ENCODE measurements around the gene PTPRN. TPM values are rescaled to one million over a fixed set of nuclear protein-coding genes. Genes with fewer than 3 reads are reported as not detected.
"Not testable (repeated sequence)": the region's sequence is repeated elsewhere in the genome, so short reads cannot be mapped to it uniquely, and the experiment has no call there.

PTPRN gene
- total RNA-seq, 2 experiments from 2014 or later, result not detected

DNA sequence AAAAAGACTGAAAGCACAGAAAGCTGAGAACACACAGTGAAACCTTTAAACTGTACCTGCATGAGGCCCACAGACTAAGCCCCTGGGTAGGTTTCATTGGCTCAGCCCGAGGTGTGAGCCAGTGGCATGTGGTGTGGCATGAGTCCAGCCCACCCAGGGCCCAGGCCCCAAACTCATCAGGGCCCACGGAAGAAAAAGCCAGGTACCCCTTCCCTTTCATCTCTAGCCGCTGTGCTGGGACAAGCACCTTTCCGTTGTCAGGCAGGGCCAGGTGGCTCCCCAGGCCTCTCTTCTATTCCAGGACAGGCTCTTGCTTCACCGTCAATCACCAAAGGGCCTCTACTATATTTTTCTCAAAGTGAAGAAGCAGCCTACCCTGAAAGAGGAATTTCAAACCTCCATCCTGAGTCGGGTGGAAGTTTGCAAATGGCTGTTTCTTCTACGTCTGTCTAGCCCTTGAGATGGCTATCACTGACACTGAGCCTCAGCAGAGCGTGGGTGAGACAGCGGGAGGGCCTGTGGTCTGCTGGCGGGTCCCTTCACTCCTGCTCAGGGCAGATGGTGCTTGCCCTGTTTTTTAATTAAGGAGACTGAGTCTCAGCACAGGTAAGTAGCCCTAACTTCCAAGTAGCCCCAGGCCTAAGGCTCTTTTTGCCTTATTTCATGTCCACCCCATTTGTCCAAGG lies 21.5 kb downstream of the PTPRN start:
- Mint-ChIP-seq H3K27me3 (no peaks in the 10 kb centered on the region), H3K9me3 (no peaks in the 10 kb centered on the region), H3K4me3 (no peak overlapping the region), H3K27ac (peak overlapping the region; percentile 4), H3K4me1 (ENCODE audit: low read depth) (no peaks in the 10 kb centered on the region), H3K36me3 (ENCODE audit: low read depth) (peaks cover 33% of the 10 kb centered on the region)
- ChIA-PET POLR2A (no interaction called here), CTCF (interaction anchor here (1.5 kb wide), 1 partner anchor 33 kb away, joined by 3 read pairs; no protein-coding TSS in a partner anchor)
- H3K27me3 ChIP-seq (ENCODE audit: control insufficient read depth in 1 of 2, insufficient read depth in 2 of 2, low read length in 2 of 2), result no peaks in the 10 kb centered on the region
- no peak for ATAC-seq (ENCODE audit: poor library complexity)
- DNase-seq, result no peak
- intact Hi-C loops (cut with DNase I, micrococcal nuclease), result no loop called here
- TF ChIP-seq, protein P1, sequence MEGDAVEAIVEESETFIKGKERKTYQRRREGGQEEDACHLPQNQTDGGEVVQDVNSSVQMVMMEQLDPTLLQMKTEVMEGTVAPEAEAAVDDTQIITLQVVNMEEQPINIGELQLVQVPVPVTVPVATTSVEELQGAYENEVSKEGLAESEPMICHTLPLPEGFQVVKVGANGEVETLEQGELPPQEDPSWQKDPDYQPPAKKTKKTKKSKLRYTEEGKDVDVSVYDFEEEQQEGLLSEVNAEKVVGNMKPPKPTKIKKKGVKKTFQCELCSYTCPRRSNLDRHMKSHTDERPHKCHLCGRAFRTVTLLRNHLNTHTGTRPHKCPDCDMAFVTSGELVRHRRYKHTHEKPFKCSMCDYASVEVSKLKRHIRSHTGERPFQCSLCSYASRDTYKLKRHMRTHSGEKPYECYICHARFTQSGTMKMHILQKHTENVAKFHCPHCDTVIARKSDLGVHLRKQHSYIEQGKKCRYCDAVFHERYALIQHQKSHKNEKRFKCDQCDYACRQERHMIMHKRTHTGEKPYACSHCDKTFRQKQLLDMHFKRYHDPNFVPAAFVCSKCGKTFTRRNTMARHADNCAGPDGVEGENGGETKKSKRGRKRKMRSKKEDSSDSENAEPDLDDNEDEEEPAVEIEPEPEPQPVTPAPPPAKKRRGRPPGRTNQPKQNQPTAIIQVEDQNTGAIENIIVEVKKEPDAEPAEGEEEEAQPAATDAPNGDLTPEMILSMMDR (IDR thresholded peaks at IDR 0.05), result no peak
- H3K4me3 ChIP-seq (ENCODE audit: low read length), result no peak overlapping the region
- H3K4me1 ChIP-seq (ENCODE audit: insufficient read depth, low read length), result no peaks in the 10 kb centered on the region
- H3K9me3 ChIP-seq (ENCODE audit: control insufficient read depth in 1 of 2, insufficient read depth in 1 of 2, low read length in 2 of 2), result no peaks in the 10 kb centered on the region
- no peak overlapping the region for H3K27ac ChIP-seq (ENCODE audit: low read depth in 1 of 2, low read length in 2 of 2)
- H3K36me3 ChIP-seq (ENCODE audit: insufficient read depth, low read length), result peaks cover 33% of the 10 kb centered on the region

DNA sequence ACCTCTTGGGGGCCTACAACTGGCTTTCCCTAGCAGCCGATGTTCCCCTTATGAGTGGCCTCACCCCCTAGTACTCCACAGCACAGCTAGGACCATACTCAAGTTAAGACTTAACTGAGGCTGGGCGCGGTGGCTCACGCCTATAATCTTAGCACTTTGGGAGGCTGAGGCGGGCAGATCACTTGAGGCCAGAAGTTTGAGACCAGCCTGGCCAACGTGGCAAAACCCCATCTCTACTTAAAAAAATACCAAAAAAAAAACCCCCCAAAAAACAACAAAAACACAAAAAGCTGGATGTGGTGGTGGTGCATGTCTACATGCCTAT lies 22.1 kb downstream of the PTPRN start:
- DNase-seq; H3K27me3 Mint-ChIP-seq; H3K27ac ChIP-seq (ENCODE audit: low read depth in 1 of 2, low read length in 2 of 2); H3K4me1 ChIP-seq (ENCODE audit: insufficient read depth, low read length); H3K27me3 ChIP-seq (ENCODE audit: control insufficient read depth in 1 of 2, insufficient read depth in 2 of 2, low read length in 2 of 2); ATAC-seq (ENCODE audit: poor library complexity); H3K4me1 Mint-ChIP-seq (ENCODE audit: low read depth); H3K9me3 ChIP-seq (ENCODE audit: control insufficient read depth in 1 of 2, insufficient read depth in 1 of 2, low read length in 2 of 2); H3K9me3 Mint-ChIP-seq; H3K4me3 Mint-ChIP-seq; H3K4me3 ChIP-seq (ENCODE audit: low read length); intact Hi-C loops (cut with DNase I, micrococcal nuclease): not testable (repeated sequence)
- H3K36me3 Mint-ChIP-seq (ENCODE audit: low read depth), result peaks cover 40% of the 10 kb centered on the region
- ChIA-PET CTCF (interaction anchor here (1.5 to 12.0 kb wide), 2 partner anchors 8 to 33 kb away, joined by 3 to 190 read pairs; no protein-coding TSS in a partner anchor), POLR2A (interaction anchor here (0.8 to 1.6 kb wide), 2 partner anchors 8 to 37 kb away, joined by 3 to 6 read pairs; no protein-coding TSS in a partner anchor)
- H3K27ac Mint-ChIP-seq, result peak overlapping the region; percentile 31
- peaks cover 40% of the 10 kb centered on the region for H3K36me3 ChIP-seq (ENCODE audit: insufficient read depth, low read length)

DNA sequence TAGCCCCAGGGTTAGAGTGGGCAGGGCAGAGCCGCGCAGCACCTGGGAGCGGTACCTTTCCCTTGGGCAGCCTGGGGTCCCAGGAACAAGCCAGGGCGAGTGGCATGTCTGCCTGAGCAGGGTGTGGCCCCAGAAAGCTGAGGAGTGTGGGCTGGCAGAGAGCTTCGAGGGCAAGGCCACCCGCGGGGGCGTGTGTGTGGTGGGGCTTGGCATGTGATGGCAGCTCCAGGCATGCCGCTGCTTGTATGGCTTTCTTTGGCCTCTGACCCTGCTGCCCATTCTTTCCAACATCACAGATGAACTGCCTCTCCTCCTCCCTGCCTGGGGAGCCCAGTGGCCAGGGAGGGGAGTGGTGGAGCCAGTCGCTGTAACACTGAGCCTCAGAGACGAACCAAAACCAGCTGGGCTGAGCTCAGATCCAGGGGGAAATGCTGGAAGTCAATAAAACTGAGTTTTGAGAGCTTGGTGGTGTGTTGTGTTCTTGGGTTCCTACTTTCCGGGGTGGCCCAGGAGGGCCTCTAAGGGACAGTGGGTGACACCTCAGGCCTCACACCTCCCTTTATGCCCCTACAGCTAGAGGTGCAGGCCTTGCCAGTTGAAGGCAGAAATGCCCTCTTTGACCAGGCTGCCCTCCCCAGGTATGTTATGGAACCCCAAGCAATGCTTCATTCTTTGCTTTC lies 22.6 kb downstream of the PTPRN start:
- no peak overlapping the region for H3K4me3 ChIP-seq (ENCODE audit: low read length)
- no peaks in the 10 kb centered on the region for H3K9me3 ChIP-seq (ENCODE audit: control insufficient read depth in 1 of 2, insufficient read depth in 1 of 2, low read length in 2 of 2)
- ChIA-PET CTCF (interaction anchor here (1.5 to 12.0 kb wide), 2 partner anchors 8 to 32 kb away, joined by 3 to 190 read pairs; no protein-coding TSS in a partner anchor), POLR2A (interaction anchor here (0.8 to 1.6 kb wide), 2 partner anchors 8 to 37 kb away, joined by 3 to 6 read pairs; no protein-coding TSS in a partner anchor)
- no peak overlapping the region for H3K4me3 Mint-ChIP-seq
- H3K27ac Mint-ChIP-seq, result peak overlapping the region; percentile 31
- TF ChIP-seq, protein P1 (IDR thresholded peaks at IDR 0.05), result no peak
- peaks cover 45% of the 10 kb centered on the region for H3K36me3 ChIP-seq (ENCODE audit: insufficient read depth, low read length)
- DNase-seq, result no peak
- no peaks in the 10 kb centered on the region for H3K9me3 Mint-ChIP-seq
- H3K4me1 ChIP-seq (ENCODE audit: insufficient read depth, low read length), result peaks cover 3% of the 10 kb centered on the region
- no peaks in the 10 kb centered on the region for H3K27me3 ChIP-seq (ENCODE audit: control insufficient read depth in 1 of 2, insufficient read depth in 2 of 2, low read length in 2 of 2)
- H3K27ac ChIP-seq (ENCODE audit: low read depth in 1 of 2, low read length in 2 of 2), result no peak overlapping the region
- H3K36me3 Mint-ChIP-seq (ENCODE audit: low read depth), result peaks cover 45% of the 10 kb centered on the region
- intact Hi-C loops (cut with DNase I, micrococcal nuclease), result no loop called here
- H3K4me1 Mint-ChIP-seq (ENCODE audit: low read depth), result peaks cover 1% of the 10 kb centered on the region
- no peak for ATAC-seq (ENCODE audit: poor library complexity)
- no peaks in the 10 kb centered on the region for H3K27me3 Mint-ChIP-seq

All from CD4-positive, alpha-beta T cell (primary cell).